PC-3 (cell line): ENCODE measurements around the gene GPX4. TPM values are rescaled to one million over a fixed set of nuclear protein-coding genes. Genes with fewer than 3 reads are reported as not detected.

Experiments used
- ATAC-seq: fragments of 200-7000 bp; cut with Tn5 transposase; 2 replicates; pipeline ENCODE4 v1.9.1; 2020; ENCODE audit warnings: mild to moderate bottlenecking, moderate library complexity
- BruUV-seq: library from RNA; stranded (reverse); fragments of 400-500 nt; replicated peaks from 2 replicates; lab custom pipeline; 2021; lab: Mats Ljungman, UMichigan
- CTCF ChIA-PET: fragments of 300-600 bp; sonication (Branson Sonifier 250); formaldehyde crosslinking; loops from one replicate; lab custom pipeline; 2022; ENCODE audit warnings: antibody characterized with exemption; lab: Charles Lee
- POLR2A ChIA-PET: fragments of 300-600 bp; sonication (Branson Sonifier 250); formaldehyde crosslinking; loops from one replicate; lab custom pipeline; 2022; ENCODE audit warnings: antibody characterized with exemption; ENCODE audit not compliant: unreplicated experiment; lab: Charles Lee
- DNase-seq: peaks from one replicate; pipeline ENCODE4 v3.0.0-alpha.2; 2015
- H2AFZ ChIP-seq: fragments of 300-600 bp; sonication (generic); 2 replicates; pipeline ENCODE4 v1.6.0; 2016; ENCODE audit warnings: antibody characterized with exemption, low read length
- H3F3A ChIP-seq: fragments of 300-600 bp; sonication (generic); one replicate; pipeline ENCODE4 v1.6.0; 2017; ENCODE audit warnings: antibody characterized with exemption, low read length, control low read depth, mild to moderate bottlenecking; ENCODE audit not compliant: unreplicated experiment
- H3K27ac ChIP-seq: fragments of 300-600 bp; sonication (generic); 2 replicates; pipeline ENCODE4 v1.5.1; 2016; ENCODE audit warnings: mild to moderate bottlenecking, low read length
- H3K27me3 ChIP-seq: fragments of 300-600 bp; sonication (generic); 2 replicates; pipeline ENCODE4 v1.6.1; 2016; ENCODE audit warnings: low read length, mixed read lengths
- H3K36me3 ChIP-seq: fragments of 300-600 bp; sonication (generic); 2 replicates; pipeline ENCODE4 v1.6.1; 2016; ENCODE audit warnings: low read depth, mixed run types, low read length, mixed read lengths
- H3K4me1 ChIP-seq: fragments of 300-600 bp; sonication (generic); 2 replicates; pipeline ENCODE4 v1.5.1; 2016; ENCODE audit warnings: low read length; ENCODE audit not compliant: insufficient read depth
- H3K4me2 ChIP-seq: fragments of 300-600 bp; sonication (generic); 2 replicates; pipeline ENCODE4 v1.6.0; 2016; ENCODE audit warnings: low read length
- H3K4me3 ChIP-seq: fragments of 300-600 bp; sonication (generic); 2 replicates; pipeline ENCODE4 v1.5.1; 2016; ENCODE audit warnings: mild to moderate bottlenecking, low read length, mixed read lengths
- H3K79me2 ChIP-seq: fragments of 300-600 bp; sonication (generic); 2 replicates; pipeline ENCODE4 v1.6.1; 2017; ENCODE audit warnings: low read length, mixed read lengths
- H3K9ac ChIP-seq: fragments of 300-600 bp; sonication (generic); 2 replicates; pipeline ENCODE4 v1.6.0; 2016; ENCODE audit warnings: mild to moderate bottlenecking, low read length
- H3K9me2 ChIP-seq: fragments of 300-600 bp; sonication (generic); replicated peaks from 2 replicates; pipeline ENCODE4 v1.6.1; 2016; ENCODE audit warnings: mixed run types, low read length, mixed read lengths
- H3K9me3 ChIP-seq: fragments of 300-600 bp; sonication (generic); 2 replicates; pipeline ENCODE4 v1.6.1; 2016; ENCODE audit warnings: low read length, mixed read lengths
- H4K20me1 ChIP-seq: fragments of 300-600 bp; sonication (generic); 2 replicates; pipeline ENCODE4 v1.6.1; 2016; ENCODE audit warnings: low read length, mixed read lengths
- CTCF ChIP-seq: fragments of 300-600 bp; sonication (generic); conservative IDR thresholded peaks from 2 replicates; pipeline ENCODE4 v1.5.1; 2017; ENCODE audit warnings: antibody characterized with exemption, low read depth, mild to moderate bottlenecking, low read length
- EZH2 ChIP-seq: fragments of 300-600 bp; sonication (generic); IDR thresholded peaks from one replicate; pipeline ENCODE4 v1.6.1; 2017; ENCODE audit warnings: antibody characterized with exemption, mild to moderate bottlenecking, low read length; ENCODE audit not compliant: unreplicated experiment
- EZH2phosphoT487 ChIP-seq: fragments of 300-600 bp; sonication (generic); IDR thresholded peaks from 2 replicates; pipeline ENCODE4 v1.6.1; 2018; ENCODE audit warnings: mild to moderate bottlenecking, antibody characterized with exemption, low read length, borderline replicate concordance
- intact Hi-C: fragments of 100-400 bp; cut with micrococcal nuclease; formaldehyde crosslinking; loops from 2 replicates; pipeline ENCODE4 v1.9.0; 2023
- total RNA-seq: library from RNA; depleted of rRNA; stranded (reverse); fragments of >200 nt; gene quantifications from 2 replicates; pipeline ENCODE4 v1.2.3, GENCODE V29; 2014

Gene GPX4
- total RNA-seq, 1 experiment from 2014 or later: 644 TPM

GRCh38 chr19:1119475-1120217 is 15.9 kb downstream of the GPX4 start:
- Histone ChIP-seq H3K27ac (no peak overlapping the region), H3K4me1 (no peaks in the 10 kb centered on the region), H3K4me3 (no peak overlapping the region), H2AFZ (no peak overlapping the region), H3K79me2 (no peaks in the 10 kb centered on the region), H3K4me2 (no peak overlapping the region), H3F3A (no peaks in the 10 kb centered on the region), H3K9ac (no peak overlapping the region), H3K9me3 (no peaks in the 10 kb centered on the region), H3K36me3 (peaks cover 18% of the 10 kb centered on the region), H3K9me2 (no peaks in the 10 kb centered on the region), H4K20me1 (0 out of 2 replicates have a peak, but pooled peaks cover 3% of the 10 kb centered on the region), H3K27me3 (no peaks in the 10 kb centered on the region)
- POLR2A ChIA-PET: no interaction called here
- no peak for TF ChIP-seq EZH2phosphoT487
- no peak for TF ChIP-seq EZH2
- no peak for TF ChIP-seq CTCF
- intact Hi-C loops: no loop called here
- ATAC-seq (no peak), DNase-seq (no peak)
- BruUV-seq: no TSS peak
- CTCF ChIA-PET: no interaction called here

GRCh38 chr19:1121395-1121794 is 17.6 kb downstream of the GPX4 start:
- Histone ChIP-seq H3K27ac (no peak overlapping the region), H3K4me1 (no peaks in the 10 kb centered on the region; the same call in 1 of the 2 replicates), H3K9me3 (no peaks in the 10 kb centered on the region), H4K20me1 (0 out of 2 replicates have a peak, but pooled peaks cover 3% of the 10 kb centered on the region), H3K27me3 (no peaks in the 10 kb centered on the region), H3K9ac (no peak overlapping the region), H2AFZ (no peak overlapping the region), H3K4me3 (no peak overlapping the region), H3K36me3 (peaks cover 19% of the 10 kb centered on the region), H3K79me2 (no peaks in the 10 kb centered on the region), H3K9me2 (no peaks in the 10 kb centered on the region), H3F3A (no peaks in the 10 kb centered on the region), H3K4me2 (no peak overlapping the region)
- BruUV-seq: no TSS peak
- DNase-seq: no peak
- TF ChIP-seq EZH2: no peak
- TF ChIP-seq CTCF: no peak
- no peak for TF ChIP-seq EZH2phosphoT487
- no peak for ATAC-seq
- ChIA-PET CTCF (no interaction called here), POLR2A (no interaction called here)
- intact Hi-C loops: no loop called here
